GM19328 (cell line): Measurements from ENCODE around the gene C19orf44.
"Not testable (repeated sequence)": the region's sequence is repeated elsewhere in the genome, so short reads cannot be mapped to it uniquely, and the experiment has no call there.

Experiments
- ATAC-seq: cut with Tn5 transposase; IDR thresholded peaks from one replicate; pipeline ENCODE4 v1.9.1; 2021; ENCODE audit warnings: mild to moderate bottlenecking, moderate library complexity; ENCODE audit not compliant: unreplicated experiment

Gene C19orf44

DNA sequence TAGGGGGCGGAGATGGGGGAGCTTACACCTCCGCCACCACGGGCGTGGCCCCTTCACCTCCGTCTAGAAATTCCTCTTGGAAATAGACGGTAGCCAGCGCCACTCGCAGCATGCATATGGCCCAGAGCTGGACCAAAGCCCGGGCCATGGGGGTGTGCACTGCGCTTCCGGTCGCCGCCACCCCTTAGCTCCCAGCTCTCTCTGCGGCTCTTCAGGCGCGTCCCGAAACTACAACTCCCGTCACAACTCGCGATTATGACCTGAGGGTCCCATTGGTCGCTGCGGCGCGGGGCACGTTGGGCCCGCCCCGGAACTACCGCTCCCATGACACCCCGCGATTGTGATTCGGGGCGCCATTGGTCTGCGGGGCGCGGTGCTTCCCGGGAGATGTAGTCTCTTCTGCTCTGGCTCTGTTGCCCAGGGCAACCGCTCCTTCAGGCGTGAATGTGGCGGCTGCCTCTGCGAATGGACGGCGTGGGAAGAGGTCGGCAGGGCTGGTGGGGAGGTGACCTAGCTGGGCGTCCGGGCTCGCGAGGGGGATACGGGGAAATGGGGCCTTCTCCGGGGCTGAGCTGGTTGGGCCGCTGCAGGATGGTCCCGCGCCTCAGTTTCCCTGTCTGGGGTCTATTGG is at the start of gene C19orf44, which contains the start of gene CALR3:
TSS of gene C19orf44 (plus strand) at position 413 of the 631 bp plus-strand sequence. CDS start 4,399 bp downstream, outside the sequence.
TSS of gene CALR3 (minus strand) at position 186 of the 631 bp plus-strand sequence. CDS start at position 148, 38 bp downstream.
- ATAC-seq = peak; percentile 98

DNA sequence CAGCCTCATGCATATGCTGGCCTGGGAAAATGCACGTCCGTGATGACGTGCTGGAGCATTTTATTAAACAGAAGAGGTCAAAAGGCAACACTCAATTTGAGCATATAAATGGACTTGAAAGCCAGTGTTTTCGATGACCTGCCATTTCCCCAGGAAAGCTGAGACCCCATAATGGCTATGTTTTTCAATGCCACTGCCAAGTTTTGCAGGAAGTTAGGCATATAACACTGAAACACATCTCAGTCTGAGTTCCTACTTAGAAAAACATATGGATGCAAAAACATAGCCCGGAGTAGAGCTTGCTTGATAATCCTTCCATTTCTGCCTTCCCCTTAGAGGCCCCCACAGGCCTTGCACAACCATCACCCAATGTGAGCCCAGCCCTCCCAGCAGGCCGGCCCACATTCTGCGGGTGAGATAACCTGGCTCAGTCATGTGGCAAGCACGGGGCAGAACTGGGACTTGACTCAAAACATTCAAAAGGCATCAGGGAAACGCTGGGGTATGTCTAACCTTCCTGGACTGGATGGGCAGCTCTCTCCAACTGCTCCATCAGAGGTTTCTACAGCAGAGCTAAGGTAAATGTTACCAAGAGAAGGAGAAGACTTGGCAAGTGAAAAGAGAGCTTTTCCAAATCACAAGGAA is 49.3 kb upstream of the C19orf44 start:
- no peak for ATAC-seq

DNA sequence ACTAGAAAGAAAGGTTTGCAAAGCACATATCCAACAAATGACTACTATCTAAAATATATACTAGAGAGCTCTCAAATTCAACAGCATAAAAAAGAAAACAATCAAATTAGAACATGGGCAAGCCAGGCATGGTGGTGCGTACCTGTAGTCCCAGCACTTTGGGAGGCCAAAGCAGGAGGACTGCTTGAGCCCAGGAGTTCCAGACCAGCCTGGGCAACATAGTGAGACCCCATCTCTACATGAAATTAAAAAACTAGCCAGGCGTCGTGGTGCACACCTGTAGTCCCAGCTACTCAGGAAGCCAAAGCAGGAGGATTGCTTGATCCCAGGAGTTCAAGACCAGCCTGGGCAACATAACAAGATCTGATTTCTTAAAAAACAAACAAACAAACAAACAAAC is 47.3 kb upstream of the C19orf44 start:
- ATAC-seq = not testable (repeated sequence)

DNA sequence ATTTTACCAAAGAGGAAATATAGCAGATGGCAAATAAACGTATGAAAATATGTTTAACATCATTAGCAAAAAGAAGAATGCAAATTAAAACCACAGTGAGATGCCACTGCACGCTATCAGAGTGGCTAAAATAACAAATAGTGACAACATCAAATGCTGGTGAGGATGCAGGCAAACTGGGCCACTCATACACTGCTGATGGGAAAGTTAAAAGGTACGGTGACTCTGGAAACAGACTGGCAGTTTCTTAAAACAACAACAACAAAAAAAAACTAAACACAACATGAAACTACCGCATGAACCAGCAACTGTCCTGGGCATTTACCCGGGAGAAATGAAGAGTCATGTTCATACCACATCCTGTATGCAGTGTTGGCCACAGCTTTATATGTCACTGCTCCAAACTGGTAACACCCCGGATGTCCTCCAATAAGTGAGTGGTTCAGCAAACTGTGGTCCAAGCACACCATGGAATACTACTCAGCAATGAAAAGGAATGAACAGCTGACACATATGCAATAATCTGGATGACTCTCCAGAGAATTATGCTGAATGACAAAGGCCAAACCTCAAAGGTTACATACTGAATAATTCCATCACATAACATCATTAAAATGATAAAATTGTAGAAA is 46.7 kb upstream of the C19orf44 start:
- ATAC-seq = no peak

DNA sequence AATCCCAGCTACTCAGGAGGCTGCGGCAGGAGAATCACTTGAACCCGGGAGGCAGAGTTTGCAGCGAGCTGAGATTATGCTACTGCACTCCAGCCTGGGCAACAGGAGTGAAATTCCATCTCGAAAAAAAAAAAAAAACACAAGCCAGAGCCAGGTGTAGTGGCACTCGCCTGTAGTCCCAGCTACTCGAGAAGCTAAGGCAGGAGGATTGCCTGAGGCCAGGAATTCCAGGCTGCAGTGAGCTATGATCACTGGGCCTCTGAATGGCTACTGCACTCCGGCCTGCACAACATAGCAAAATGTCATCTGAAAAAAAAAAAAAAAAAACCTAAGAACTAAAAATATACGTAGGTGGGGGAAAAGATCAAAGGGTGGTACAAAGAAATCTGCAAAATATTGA is 43.9 kb upstream of the C19orf44 start:
- no peak for ATAC-seq

DNA sequence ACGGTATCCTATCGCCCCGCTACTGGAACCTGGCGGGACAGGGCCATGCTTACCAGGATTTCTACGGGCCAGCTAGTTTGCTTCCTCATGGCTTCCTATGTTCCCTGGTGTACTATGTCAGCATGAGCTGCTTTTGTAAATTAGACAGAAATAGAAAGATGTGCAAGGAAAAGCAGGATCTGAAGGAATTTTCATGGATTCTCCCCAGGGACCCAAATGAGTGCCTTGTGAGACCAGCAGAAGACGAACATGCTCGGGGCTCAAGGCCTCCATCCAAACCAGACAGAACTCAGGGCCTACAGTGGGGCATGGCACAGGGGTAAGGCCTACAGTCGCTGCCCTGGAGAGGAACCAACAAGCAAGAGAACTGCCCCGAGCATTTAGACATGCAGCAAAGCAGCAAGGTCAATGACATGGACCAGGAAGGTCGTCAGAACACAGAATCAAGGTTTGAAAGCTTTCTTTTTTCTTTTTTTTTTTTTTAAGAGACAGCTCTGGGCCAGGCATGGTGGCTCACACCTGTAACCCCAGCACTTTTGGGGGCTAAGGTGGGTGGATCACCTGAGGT is 41.8 kb upstream of the C19orf44 start:
- no peak for ATAC-seq

DNA sequence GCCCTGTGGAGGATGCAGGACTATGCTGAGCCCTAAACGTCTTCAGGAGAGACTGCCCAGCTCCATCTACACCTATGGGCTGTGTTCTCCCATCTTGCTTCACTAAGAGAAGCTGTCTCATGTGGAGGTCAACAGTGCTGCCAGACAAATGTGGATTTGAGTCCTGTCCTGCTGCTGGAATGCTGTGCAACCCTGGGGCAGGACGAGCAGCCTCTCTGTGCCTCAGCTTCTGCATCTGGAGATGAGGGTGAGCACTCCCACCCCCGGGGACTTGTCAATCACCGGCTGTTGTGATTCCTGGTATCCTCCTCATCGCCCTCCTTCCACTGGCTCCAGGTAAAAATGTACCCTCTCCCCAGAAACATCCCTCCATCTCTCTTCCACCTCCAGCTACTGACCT is 40.7 kb upstream of the C19orf44 start:
- no peak for ATAC-seq

DNA sequence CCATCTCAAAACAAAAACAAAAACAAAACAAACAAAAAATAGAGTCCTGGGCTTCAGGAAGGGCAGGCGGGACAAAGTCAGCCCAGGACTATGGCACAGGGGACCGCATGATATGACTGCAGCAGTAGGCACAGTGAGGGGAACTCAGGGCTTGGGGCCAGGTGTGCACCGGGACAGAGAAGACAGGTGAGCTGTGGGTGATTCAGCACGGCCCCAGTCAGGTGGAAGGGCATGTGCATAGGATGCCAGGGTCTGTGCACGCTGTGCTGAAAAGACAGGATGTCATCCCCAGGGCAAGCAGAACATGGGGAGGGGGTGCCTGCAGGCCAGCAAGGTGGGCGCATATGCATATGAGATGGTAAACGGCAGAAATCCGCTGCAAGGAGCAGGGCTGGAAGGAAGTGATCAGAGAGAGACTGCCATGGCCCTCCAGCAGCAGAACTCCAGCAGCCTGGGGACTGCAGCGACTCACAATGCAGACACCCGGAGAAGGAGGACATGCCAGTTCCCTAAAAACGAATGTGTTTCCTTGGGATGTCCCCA is 39.5 kb upstream of the C19orf44 start:
- ATAC-seq = no peak

DNA sequence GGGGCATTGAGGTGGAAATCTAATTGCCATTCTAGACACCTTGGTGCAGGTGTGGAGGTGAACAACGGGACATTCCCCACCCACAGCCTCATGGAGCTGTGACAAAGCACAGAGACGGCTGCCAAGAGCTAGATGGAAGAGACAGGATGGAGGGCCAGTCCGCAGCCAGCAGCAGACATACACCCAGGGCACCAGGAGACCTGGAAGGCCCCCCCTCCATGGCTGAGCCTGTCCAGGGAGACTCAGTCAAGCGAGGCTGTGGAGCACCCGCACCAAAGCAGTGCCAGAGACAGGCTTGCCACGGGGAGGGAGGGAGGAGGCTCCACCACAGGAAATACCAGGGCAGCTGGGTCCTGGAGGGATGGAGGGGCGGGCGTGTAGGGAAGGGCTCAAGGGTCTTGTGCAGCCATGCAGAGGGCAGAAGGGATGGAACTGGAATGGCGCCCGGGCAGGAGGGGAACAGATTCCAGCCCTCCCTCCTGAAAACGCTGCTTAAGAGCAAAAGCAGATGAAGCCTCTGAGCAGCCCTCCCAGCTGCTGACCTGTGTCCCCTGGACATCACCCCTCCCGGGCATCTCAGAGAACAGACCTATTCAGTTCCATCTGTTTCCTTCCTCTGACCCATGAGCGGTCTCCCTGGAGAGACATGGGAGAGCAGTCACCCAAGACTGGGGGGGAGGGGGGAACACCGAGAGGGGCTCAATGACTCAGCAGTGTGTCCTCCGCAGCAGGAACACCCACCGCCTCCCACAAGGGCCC is 38.8 kb upstream of the C19orf44 start:
- no peak for ATAC-seq

DNA sequence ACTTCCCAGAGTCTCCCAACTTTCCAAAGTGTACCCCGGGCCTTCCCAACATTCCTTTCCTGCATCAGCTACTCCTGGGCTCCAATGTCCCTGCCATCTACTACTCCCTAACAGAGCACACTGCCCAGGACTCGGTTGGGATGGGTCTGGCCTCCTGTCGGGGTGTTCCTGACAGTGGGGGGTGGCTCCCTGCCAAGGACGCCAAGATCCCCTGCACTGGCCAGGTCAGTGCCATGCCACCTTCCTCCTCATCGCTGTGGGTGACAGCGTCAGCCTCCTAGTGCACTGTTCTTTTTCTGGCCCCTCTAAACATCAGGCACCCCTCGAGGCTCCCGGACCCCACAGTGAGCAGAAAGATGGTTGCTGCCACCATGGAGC is 38.3 kb upstream of the C19orf44 start:
- no peak for ATAC-seq

DNA sequence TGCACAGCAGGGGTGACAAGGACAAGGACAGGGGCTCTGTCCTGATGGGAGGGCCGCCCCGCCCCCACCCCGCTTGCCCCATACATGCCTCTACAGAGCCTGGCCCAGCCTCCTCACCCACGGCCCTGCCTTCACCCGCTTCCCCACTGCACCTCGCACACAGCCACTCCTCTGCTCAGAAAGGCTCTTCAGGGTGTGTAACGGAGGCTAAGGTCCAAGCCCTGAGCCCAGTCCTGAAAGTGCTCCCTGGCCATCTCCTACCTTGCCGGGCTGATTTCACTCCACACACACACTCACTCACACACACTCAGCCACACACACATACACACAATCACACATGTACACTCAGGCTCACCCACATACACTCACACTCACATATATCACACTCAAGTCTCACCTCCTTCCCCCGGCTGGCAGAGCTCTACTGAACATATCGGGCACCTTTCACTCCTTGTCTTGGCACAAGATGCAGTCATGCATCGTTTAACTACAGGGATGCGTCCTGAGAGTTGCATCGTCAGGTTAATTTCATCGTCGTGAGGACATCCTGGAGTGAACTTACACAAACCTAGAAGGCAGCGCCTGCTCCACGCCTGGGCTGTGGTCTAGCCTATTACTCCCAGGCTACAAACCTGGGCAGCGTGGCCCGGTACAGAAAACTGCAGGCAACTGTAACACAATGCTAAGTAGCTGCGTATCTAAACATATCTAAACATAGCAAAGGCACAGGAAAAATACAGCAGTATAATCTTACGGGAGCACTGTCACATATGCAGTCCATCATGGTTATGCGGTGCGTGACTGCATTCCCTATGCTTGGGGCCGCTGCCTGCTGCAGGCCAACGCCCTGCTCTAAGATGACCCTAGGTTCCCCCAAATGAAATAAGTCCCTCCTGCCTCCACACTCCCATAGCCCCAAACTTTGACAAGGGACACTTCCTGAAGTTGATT is 37.5 kb upstream of the C19orf44 start:
- ATAC-seq = no peak

DNA sequence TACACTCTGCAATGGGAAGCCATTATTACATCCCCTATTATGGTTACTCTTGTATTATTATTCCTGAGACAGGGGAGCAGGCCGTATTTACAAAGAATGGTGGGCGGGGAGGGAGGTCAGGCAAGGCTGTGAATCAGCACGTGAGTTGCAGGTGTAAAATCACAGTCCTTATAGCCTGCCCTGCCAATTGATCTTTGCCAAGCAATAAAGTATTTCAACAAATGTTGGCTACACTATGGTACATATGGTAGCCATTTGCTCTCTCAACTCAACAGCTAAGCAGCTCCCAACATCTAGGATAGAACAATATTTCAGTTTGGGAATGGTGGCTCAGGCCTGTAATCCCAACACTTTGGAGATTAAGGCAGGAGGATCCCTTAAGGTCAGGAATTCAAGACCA is 36.5 kb upstream of the C19orf44 start:
- no peak for ATAC-seq

DNA sequence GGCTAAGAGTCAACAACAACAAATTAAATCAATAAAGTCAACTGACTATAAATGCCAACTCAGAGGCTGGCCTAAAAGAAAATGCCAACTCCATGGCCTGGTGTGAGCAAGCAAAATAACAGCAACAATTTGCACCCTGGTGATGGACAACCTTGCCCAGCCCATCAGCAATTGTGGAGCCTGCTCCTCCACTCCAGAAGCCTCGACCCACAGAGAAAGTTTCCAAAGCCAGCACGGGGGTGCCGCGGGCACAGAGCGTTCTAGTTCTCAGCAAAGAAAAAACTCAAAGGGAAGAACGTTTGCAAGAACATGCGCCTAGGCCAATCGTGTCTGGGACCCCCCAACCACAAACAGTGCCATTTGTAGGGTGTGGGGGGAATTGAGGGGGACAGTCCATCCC is 35.7 kb upstream of the C19orf44 start:
- no peak for ATAC-seq

DNA sequence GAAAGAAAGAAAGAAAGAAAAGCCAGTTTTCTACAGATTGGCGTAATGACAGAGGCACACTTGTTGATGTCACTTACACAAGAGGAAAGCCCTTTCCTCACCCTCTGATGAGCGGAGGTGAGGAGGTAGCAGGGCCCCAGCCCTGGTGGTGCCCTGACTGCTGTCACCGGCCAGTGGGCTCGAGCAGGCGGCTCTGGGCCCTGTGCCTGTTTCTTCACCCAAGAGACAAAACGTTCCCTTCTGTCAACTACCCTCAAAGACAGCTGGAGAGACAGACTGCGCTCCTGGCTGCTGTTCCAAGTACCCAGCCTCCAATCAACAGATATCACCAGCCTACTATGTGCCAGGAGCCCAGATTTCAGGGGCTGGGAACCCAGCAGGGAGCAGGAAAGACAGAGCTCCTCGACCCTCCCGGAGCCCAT is 34.6 kb upstream of the C19orf44 start:
- ATAC-seq = no peak

DNA sequence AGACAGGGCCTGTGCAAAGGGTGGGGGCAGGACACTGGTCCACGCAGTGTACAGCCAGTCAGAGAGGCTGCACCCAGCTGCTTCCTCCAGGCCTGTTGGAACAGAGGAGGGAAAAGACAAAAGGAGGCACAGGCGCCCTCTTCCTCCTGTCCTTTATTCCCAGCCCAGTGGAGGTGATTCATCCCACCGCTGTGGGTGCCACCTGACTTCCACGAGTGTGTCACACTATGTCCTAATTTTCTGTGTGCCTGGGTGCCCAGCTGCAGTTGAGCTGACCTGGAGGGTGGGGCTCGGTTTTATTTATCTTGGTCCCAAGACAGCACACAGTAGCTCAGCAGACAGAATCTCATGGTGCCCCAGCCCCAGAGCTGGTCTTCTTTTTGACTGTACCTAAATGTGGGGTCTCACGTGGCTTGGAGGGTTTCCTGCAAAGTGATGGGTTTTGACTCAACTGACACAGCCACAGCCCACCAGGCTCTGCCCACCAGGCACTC is 33.4 kb upstream of the C19orf44 start:
- no peak for ATAC-seq

DNA sequence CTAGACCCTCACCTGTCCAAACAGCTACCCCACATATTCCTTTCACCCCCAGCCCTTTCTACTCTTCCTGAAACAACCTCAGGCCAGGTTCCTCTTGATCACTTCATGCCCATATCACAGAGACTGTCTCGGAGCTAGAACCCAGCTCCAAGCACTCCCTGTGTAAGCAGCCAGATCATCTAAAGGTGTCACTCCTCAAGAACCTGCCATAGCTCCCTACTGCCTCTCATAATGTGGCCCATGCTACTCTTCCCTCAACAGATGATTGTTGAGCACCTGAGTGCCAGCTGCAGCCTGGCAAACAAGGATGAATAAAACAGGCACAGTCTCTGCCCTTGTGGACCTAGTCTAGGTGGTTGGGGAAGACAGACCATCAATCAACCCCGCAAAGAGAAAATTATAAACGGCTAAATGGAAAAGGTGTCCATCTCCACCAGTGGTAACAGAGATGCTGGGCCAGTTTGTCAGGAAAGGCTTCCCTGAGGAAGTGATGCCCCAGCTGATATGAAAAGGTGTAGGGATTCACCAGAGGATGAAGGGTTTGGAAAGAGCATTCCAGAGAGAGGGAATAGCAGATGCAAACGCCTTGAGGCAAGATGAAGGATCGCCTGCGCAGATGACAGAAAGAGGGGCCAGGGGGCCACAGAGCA is 32.7 kb upstream of the C19orf44 start:
- no peak for ATAC-seq

DNA sequence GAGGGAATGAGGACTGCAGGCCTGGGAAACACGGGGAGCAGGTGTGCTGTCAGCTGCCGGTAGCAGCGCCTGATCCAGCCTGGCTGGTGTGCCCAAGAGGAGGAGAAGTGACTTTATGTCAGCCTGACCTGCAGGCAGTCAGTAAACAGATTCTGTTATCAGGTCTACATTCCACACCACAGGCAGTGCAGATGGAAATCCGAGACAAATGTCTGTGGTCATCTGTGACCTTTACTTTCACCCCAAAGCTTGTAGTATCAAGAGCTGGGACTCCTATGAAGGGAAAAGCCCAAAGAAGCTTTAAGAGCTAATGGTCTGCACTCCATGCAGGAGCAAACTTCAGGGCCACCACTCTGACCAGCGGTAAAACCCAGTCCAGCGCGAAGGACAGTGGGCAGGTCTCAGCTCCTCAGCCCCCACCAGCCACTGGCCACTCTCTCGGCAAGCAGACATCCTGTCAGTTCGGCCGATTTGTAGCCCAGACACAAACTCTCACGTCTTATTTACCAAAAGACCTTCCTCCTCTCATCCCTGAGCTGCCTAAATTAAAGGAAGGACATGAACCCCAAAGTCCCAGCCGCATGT is 32.1 kb upstream of the C19orf44 start:
- no peak for ATAC-seq

DNA sequence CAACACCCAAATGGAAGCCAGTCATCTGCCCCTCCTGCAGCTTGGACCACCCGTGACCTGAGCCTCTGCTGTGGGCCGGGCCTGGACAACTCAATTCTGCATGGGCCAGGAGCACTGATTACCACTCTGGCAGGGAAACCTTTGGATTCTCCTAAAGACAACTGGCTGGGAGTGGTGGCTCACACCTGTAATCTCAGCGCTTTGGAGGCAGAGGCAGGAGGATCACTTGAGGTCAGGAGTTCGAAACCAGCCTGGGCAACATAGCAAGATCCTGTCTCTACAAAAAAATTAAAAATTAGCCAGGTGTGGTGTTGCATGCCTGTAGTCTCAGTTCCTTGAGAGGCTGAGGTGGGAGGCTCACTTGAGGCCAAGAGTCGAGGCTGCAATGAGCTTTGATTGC is 31.0 kb upstream of the C19orf44 start:
- ATAC-seq = no peak
